GM19452 (cell line): ENCODE measurements around the gene FTCD.
"Not testable (repeated sequence)": the region's sequence is repeated elsewhere in the genome, so short reads cannot be mapped to it uniquely, and the experiment has no call there.

Source experiments
- ATAC-seq: cut with Tn5 transposase; IDR thresholded peaks from one replicate; pipeline ENCODE4 v1.9.1; 2021; ENCODE audit not compliant: unreplicated experiment

FTCD gene, protein sequence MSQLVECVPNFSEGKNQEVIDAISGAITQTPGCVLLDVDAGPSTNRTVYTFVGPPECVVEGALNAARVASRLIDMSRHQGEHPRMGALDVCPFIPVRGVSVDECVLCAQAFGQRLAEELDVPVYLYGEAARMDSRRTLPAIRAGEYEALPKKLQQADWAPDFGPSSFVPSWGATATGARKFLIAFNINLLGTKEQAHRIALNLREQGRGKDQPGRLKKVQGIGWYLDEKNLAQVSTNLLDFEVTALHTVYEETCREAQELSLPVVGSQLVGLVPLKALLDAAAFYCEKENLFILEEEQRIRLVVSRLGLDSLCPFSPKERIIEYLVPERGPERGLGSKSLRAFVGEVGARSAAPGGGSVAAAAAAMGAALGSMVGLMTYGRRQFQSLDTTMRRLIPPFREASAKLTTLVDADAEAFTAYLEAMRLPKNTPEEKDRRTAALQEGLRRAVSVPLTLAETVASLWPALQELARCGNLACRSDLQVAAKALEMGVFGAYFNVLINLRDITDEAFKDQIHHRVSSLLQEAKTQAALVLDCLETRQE

DNA sequence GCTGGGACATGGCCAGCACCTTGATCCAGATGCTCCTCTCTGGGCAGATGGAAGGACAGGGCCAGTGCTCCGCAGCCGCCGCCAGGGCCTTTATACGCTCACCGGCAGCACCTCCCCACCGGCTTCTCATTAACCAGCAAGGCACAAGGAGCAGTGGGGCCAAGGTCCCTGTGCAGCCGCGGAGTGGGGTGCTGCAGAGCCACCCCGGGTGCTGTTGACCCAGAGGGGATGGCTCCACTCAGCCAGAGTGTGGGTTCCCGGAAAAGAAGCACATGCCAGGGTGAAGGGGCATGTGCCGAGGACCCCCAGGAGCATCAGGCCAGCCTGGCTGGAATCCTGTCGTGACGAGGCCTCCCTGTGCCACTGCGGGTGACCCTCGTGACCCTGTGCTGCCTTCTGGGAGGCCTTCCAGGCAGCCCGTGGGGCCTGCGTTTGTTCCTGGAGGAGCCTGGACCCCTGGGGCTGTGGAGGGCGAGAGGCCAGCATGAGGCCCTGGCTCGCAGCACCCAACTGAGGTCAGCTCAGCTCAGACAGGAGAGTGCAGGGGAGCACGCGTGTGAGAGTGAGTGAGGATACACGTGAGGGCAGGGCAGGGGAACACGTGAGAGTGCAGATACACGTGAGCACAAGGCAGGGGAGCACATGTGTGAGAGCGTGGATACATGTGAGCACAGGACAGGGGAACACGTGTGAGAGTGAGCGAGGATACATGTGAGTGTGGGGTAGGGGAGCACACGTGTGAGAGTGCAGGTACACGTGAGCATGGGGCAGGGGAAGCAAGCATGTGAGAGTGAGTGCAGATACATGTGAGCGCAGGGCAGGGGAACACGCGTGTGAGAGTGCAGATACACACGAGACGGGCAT lies at the start of gene FTCD:
TSS of gene FTCD (minus strand) at position 66 of the 864 bp plus-strand sequence. CDS start at position 10, 56 bp downstream.
- ATAC-seq = no peak

DNA sequence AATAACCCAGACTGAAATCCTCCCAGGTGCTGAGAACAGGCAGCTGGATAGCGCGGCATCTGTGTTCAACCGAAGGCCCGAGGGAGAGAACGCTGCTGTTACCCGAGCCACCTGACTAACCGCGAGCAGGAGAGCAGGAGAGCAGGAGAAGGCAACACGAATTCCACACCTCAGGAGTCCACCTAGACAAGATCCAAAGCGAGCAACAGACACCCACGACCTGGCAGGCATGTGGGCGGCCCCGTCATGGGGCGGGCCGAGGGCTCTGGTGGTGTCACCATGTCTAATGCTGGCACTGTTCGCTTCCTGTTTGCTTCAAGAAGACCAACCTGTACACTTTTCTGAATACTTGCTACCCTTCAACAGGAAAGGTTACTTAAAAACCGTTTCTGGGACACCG lies 49.8 kb upstream of the FTCD start:
- no peak for ATAC-seq

DNA sequence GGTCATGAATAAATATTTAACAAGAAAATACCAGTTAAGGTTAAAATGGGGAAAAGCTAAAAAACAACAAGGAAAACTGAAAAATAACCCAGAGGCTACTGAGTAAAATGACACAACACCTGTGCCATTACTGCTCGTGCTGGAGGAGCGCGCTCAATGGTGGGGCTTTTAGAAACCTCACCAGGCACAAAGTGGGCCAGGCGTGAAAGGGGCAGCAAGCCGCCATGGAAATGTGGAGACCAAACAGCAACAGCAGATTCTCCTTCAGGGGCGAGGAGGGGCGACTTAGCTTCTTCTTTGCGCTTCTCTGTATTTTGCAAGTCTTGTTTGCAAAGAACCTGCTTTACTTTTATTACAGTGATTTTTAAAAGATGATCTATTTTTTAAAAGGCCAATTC lies 47.8 kb upstream of the FTCD start:
- no peak for ATAC-seq

DNA sequence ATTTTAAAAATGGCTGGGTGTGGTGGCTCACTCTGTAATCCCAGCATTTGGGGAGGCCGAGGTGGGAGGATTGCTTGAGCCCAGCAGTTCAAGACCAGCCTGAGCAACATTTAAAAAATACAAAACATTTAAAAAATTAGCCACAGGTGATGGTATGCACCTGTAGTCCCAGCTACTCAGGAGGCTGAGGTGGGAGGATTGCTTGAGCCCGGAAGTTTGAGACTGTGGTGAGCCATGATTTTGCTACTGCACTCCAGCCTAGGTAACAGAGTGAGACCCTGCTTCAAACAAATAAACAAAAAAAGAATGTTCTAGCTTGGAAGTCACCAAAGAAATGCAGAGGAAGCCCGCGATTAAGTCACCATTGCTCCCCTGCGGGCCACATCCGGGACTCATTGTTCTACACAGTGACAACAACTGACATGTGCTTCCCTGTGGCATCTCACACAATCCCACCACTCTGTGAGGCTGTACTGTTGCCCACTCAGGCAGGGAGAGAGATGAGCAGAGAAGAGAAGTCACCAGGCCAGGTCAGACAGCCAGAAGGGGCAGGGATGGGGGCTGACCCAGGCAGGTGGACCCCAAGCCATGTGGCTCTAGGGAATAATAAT lies 47.3 kb upstream of the FTCD start:
- ATAC-seq = no peak

DNA sequence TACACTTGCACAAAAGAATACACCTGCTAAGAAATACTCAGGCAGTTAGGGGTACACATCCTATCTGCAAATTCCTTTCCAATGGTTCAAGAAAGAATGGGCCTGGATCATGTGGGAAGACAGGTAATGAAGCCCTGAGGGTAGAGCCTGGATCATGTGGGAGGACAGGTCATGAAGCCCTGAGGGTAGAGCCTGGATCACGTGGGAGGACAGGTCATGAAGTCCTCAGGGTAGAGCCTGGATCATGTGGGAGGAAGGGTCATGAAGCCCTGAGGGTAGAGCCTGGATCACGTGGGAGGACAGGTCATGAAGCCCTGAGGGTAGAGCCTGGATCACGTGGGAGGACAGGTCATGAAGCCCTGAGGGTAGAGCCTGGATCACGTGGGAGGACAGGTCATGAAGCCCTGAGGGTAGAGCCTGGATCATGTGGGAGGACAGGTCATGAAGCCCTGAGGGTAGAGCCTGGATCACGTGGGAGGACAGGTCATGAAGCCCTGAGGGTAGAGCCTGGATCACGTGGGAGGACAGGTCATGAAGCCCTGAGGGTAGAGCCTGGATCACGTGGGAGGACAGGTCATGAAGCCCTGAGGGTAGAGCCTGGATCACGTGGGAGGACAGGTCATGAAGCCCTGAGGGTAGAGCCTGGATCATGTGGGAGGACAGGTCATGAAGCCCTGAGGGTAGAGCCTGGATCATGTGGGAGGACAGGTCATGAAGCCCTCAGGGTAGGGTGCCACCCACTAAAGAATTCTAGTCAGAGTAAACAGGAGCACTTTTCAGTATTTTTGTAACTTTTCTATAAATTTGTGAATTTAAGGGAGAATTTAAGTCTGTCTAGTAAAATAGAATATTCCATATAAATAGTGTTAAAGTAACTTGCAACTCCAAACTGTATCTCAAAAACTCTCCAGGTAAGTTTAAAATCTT lies 45.8 kb upstream of the FTCD start:
- ATAC-seq = not testable (repeated sequence)

DNA sequence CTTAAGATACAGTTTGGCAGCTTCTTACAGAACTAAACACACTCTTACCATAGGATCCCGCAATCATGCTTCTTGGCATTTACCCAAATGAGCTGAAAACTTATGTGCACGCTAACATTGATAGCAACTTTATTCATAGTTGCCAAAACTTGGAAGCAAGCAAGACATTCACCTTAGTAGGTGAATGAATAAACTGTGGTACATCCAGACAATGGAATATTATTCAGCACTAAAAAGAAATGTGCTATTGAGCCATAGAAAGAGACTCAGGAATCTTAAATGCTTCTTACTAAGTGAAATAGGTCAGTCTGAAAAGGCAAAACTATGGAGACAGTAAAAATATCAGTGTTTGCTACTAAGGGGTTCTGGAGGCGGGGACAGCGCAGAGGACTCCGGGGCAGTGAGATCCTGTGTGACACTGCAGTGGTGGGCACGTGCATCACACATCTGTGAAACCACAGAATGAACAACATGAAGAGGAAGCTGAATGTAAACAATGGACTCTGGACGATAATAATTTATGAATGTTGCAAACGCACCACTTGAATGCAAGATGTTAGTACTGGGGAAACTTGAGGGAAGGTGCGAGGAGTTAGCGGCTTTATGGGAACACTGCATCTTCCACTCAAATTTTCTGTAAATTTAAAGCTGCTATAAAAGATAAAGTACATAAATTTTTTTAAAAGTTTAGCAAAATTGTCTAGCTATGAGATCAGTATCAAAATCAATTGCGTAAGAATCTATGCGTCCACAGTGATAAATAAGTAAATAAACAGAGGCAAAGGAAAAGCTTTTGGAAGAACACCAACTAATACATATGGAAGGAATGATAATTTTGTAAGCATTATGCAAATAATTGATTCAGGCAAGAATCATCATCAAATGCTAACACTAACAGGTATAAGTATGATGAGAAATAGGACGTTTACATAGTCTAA lies 44.3 kb upstream of the FTCD start:
- ATAC-seq = no peak

DNA sequence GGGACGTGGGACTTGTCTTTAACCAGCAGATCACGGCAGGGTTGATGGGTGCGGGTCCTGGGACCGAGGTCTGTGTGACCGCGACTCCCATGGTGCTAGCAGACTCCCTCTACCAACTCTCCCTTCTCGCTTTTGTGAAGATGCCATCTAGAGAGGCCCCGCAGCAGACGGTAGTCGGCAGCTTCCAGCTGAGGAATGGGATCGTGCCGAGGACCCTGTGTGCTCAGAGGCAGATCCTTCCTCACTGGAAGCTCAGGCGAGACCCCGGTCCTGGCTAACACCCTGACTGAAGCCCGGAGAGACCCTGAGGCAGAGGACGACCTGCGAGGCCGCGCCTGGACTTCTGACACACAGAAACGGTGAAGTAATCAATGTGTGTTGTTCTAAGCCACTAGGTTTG lies 41.4 kb upstream of the FTCD start:
- no peak for ATAC-seq

DNA sequence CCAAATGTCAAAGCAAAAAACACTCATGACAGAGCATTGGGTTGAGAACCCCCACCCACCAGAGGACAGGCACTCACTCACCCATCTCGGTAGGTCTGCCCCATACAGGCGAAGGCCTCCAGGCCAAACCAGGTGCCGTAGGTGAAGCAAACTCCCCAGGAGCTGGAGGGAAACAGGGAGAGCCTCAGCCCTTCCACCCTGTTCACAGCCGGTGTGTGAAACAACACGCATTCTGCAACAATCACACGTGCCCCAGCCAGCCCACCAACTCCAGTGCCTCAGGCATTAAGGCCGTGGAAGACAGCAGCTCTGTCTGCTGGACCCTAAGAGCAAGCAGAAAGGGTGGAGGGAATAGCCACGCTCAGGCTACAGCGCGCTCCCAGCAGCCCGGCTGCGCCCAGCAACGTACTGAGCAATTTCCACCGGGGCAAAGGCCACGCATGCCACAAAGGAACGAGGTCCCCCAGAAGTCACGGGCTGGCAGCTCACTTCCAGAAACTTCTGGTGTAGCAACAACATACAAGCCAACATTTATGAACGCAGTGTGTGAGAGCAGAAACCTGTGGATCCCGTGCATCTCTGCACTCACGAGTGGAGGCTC lies 40.3 kb upstream of the FTCD start:
- no peak for ATAC-seq

DNA sequence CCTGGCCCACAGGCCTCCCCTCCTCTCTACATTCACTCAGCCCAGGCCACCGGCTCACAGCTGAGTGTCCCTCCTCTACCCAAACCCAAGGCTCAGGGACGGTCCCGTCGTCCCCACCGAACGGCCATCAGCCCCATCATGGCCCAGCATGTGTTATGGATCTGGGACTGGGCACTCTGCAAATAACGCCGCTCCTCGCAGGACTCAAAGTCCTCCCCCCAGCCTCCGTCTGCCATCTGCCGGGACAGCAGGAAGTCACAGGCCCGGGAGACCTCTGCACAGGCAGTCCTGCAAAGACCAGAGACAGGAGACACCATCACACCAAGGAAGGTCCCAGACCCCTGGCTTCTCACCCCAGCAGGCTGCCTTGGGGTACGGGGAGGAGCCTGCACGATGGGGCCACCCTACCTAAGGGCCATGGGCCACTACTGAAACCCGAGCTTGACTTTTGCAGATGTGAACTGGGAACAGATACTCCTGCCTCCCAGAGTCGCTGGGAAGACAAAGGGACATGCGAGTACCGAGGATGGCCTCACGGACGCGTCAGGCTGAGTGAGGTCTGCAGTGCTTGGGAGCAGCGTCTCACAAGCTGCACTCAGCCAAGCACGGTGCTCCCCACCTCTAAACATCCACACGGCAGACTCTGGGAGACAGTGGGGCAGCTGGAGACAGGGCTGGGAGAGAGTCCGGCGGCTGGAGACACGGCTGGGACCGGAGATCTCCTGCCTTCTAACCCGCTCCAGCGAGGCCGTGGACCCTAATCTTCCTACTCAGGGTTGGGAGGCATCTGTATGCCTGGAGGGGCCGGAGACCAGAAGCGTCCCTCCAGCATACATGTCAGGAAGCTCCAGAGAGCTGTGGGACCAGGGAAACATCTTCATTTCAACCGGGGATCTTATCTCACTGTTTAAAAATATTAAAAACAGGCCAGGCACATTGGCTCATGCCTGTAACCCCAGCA lies 39.3 kb upstream of the FTCD start:
- ATAC-seq = no peak

DNA sequence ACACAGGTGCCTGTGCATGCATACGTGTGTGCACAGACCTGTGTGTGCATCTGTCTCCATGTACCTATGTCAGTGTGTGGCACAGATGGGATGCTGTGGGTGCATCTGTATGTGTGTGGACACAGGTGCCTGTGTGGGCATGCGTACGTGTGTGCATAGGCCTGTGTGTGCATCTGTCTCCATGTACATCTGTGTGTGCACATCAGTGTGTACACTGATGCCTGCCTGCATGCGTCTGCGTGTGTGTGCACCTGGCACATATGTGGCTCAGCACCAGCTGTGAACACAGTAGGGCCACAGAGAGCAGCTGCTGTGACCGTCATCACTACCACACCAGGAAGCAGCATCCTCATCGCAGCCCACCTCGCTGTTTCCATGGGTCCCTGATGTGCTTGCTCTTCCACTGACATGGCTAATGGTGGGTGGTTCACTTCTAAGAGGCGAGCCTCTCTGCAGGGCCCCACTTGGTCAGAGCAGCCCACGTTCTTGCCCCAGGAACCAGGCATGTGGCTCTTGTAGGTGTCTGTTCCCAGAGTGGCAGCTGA lies 38.5 kb upstream of the FTCD start:
- ATAC-seq = no peak

DNA sequence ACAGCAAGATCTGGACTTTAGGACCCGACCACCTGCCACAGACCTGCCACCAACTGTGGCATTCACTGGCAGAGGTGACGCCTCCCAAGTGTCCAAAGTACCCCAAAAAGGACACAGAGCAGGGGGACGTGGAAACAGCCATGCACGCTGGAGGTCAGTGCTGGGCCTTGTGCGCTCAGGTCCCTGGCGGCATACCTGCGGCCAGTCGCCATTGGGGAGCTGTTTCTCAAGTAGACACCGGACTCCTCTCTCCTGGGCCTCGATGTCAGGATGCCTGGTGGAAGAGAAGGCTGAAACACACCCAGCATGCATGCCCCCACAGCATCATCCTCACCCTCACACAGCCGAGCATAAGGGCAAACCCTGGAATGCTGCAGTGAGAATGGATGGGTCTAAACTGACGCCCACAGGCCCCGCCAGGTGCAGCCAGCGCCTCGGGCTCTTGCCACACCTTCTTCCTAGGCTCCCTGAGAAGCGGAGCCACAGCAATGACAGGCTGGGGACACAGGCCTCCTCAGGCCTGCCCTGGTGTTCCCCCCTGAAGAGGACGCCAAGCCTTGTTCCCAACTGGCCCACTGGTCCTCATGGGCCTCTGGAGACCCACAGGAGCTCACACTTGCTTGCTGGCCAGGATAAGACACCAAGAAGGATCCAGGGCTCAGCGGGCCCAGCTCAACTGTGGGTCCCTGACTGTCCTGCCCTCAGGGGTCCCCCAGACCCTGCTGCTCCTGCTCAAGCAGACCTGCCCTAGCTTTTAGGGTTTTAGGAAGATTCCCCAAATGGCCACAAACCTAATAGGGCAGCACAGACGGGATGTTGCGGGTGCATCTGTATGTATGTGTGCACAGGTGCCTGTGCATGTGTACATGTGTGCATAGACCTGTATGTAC lies 36.6 kb upstream of the FTCD start:
- ATAC-seq = no peak

DNA sequence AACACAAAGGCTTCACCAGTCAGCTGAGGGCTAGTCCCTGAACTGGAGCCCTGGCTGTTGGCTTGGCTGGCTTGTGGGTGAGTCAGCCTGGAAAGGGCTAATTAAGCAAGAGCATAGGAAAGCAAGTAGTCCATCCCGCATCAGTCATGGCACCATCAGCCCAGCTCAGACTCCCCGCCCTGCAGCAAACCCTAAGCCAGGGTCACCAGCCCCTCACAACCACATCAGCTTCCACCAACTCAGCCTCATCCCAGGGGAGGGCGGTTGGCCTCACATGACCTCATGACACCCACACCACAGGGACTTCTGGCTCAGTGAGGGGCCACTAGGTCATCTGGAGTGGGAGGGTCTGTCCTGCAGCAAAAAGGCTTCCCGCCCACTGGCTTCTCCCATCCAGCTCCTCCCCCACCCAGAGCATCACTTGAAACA lies 35.9 kb upstream of the FTCD start:
- ATAC-seq = no peak

DNA sequence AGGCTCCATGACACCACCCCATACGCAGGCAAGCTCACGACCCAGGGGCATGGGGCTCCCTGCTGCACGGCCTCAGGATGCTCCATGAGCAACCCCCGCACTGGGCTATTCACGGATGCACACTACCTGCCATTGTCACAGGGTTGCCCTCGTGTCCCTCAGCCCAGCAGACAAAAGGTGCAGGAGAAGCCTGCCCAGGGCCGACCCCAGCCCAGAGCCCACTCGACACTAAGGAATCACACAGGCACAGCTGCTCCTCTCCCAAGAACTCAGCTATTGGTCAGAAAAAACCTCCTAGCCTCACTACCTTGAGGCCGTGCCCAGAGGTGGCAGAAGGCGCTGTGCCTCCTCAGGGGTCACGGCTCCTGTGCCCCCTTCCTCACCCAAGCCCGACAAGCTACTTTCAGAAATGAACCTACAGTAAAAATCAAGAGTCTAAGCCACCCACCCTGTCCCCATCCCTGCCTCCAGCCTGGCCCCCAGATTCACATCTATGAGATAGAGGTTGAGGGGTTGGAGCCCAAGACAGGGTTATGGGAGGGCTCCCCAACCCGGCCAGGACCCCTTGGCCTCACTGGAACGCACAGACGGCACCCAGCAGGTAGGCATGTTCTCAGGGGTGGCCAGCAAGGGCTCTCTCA lies 35.2 kb upstream of the FTCD start:
- no peak for ATAC-seq

DNA sequence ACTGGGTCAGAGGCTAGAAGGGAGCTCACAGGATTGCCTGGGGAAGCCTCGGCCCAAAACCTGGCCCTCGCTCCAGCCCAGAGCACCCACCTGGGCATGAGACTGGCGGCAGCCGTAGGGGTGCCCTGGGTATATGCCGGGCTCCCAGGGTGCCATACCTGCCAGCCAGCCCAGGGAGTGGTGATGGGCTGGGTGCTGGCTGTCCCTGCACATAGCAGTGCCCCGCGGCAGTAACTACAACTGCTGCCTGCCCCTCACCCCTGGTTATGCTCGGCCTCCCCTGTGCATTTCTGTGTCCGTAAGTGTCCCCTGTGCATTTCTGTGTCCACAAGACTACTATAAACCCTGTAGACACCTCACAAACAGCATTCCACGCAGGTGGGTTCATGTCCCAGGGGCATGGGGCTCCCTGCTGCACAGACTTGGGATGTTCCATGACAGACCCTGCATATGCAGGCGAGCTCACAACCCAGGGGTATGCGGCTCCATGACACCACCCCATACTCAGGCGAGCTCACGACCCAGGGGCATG lies 34.6 kb upstream of the FTCD start:
- no peak for ATAC-seq

DNA sequence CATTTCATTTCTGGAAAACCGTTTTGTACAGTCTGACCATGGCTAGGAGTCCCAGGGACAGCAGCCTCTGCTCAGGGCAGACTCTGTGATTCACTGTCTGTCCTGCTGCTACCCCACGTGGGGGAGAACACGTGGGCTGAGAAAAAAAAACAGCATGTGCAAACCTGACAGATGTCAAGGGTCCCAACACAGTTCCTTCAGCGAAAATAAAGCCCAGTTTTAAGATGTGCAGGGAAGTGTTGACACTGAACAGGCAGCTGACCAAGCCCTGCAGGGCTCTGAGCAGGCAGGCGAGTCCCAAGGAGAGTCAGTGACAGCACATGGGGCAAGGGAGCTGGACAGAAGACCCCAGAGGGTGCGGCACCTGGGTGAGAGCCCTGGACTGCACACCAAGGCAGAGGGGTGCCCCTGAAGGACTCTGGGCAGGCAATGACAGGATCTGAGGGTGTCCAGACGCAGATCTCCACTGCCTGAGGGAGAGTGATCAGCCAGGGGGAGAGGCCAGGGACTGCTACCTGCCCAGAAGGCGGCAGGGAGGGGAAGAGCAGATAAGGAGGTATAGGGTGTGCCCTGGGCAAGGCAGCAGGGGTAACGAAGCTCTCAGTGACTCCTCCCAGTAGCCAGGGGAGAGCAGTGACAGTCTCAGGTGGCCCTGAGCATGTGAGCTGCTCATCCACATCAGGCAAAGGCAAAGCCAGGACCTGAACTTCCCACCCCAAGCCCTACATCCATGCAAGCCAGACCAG lies 34.0 kb upstream of the FTCD start:
- no peak for ATAC-seq
